H9 (cell line): ENCODE data around the gene NPY5R. TPM values are rescaled to one million over a fixed set of nuclear protein-coding genes. Genes with fewer than 3 reads are reported as not detected.

Source experiments
- DNase-seq: peaks from one replicate; pipeline ENCODE4 v3.0.0-alpha.2; 2017
- H2AFZ ChIP-seq: one replicate; pipeline ENCODE4 v1.6.1; 2013; ENCODE audit warnings: mild to moderate bottlenecking, low read length, control low read depth, moderate library complexity
- H2AK5ac ChIP-seq: 2 replicates; pipeline ENCODE4 v1.6.1; 2013; ENCODE audit warnings: low read length, control low read depth, mixed read lengths; ENCODE audit not compliant: insufficient read length
- H2BK120ac ChIP-seq: one replicate; pipeline ENCODE4 v1.6.1; 2013; ENCODE audit warnings: low read depth, mild to moderate bottlenecking, low read length, control low read depth, inconsistent platforms; ENCODE audit not compliant: poor library complexity, severe bottlenecking
- H2BK12ac ChIP-seq: 2 replicates; pipeline ENCODE4 v1.6.1; 2013; ENCODE audit warnings: low read length, control low read depth, mixed read lengths, low read depth; ENCODE audit not compliant: insufficient read length
- H2BK15ac ChIP-seq: 2 replicates; pipeline ENCODE4 v1.6.1; 2013; ENCODE audit warnings: low read depth, low read length, control low read depth
- H2BK20ac ChIP-seq: one replicate; pipeline ENCODE4 v1.6.1; 2013; ENCODE audit warnings: low read depth, mild to moderate bottlenecking, low read length, control low read depth, inconsistent platforms; ENCODE audit not compliant: poor library complexity, severe bottlenecking
- H2BK5ac ChIP-seq: 2 replicates; pipeline ENCODE4 v1.6.1; 2013; ENCODE audit warnings: low read length, control low read depth, mixed read lengths; ENCODE audit not compliant: insufficient read length
- H3K14ac ChIP-seq: 2 replicates; pipeline ENCODE4 v1.6.1; 2013; ENCODE audit warnings: low read length, control low read depth; ENCODE audit not compliant: insufficient read depth
- H3K18ac ChIP-seq: 2 replicates; pipeline ENCODE4 v1.6.1; 2013; ENCODE audit warnings: low read depth, mild to moderate bottlenecking, mixed read lengths, low read length, control low read depth; ENCODE audit not compliant: insufficient read length
- H3K23ac ChIP-seq: 2 replicates; pipeline ENCODE4 v1.6.1; 2013; ENCODE audit warnings: low read length, control low read depth, mixed read lengths, low read depth; ENCODE audit not compliant: insufficient read length
- H3K23me2 ChIP-seq: 2 replicates; pipeline ENCODE4 v1.6.1; 2013; ENCODE audit warnings: low read depth, mild to moderate bottlenecking, mixed read lengths, low read length, control low read depth; ENCODE audit not compliant: insufficient read length, poor library complexity, severe bottlenecking
- H3K27ac ChIP-seq: 2 replicates; pipeline ENCODE4 v1.5.1; 2013; ENCODE audit warnings: low read length, control low read depth, mixed read lengths, low read depth; ENCODE audit not compliant: insufficient read length
- H3K27me3 ChIP-seq: 2 replicates; pipeline ENCODE4 v1.6.1; 2013; ENCODE audit warnings: low read length, control low read depth, inconsistent platforms; ENCODE audit not compliant: insufficient read depth
- H3K4ac ChIP-seq: 2 replicates; pipeline ENCODE4 v1.6.1; 2013; ENCODE audit warnings: low read depth, mild to moderate bottlenecking, control low read depth, inconsistent platforms, low read length, moderate library complexity
- H3K4me1 ChIP-seq: 2 replicates; pipeline ENCODE4 v1.6.1; 2013; ENCODE audit warnings: low read length, control low read depth, inconsistent platforms; ENCODE audit not compliant: insufficient read depth
- H3K4me2 ChIP-seq: 2 replicates; pipeline ENCODE4 v1.6.1; 2013; ENCODE audit warnings: low read length, control low read depth, mixed read lengths; ENCODE audit not compliant: insufficient read length, insufficient read depth
- H3K56ac ChIP-seq: 2 replicates; pipeline ENCODE4 v1.6.1; 2013; ENCODE audit warnings: low read depth, mild to moderate bottlenecking, mixed read lengths, low read length, control low read depth; ENCODE audit not compliant: insufficient read length
- H3K79me1 ChIP-seq: 2 replicates; pipeline ENCODE4 v1.6.1; 2013; ENCODE audit warnings: low read depth, mild to moderate bottlenecking, moderate library complexity, low read length, control low read depth, inconsistent platforms; ENCODE audit not compliant: insufficient read depth, poor library complexity, severe bottlenecking
- H3K79me2 ChIP-seq: 2 replicates; pipeline ENCODE4 v1.6.1; 2013; ENCODE audit warnings: low read length, control low read depth, inconsistent platforms; ENCODE audit not compliant: insufficient read depth
- H3K9ac ChIP-seq: 2 replicates; pipeline ENCODE4 v1.6.1; 2013; ENCODE audit warnings: low read length, control low read depth, mixed read lengths; ENCODE audit not compliant: insufficient read length; ENCODE audit errors: extremely low read depth
- H3K9me3 ChIP-seq: one replicate; pipeline ENCODE4 v1.6.1; 2013; ENCODE audit warnings: low read depth, low read length, inconsistent platforms; ENCODE audit not compliant: control insufficient read depth
- H3T11ph ChIP-seq: one replicate; pipeline ENCODE4 v1.6.1; 2013; ENCODE audit warnings: mild to moderate bottlenecking, low read length, control low read depth, inconsistent platforms
- H4K20me1 ChIP-seq: one replicate; pipeline ENCODE4 v1.6.1; 2013; ENCODE audit not compliant: control insufficient read depth, insufficient read length, insufficient read depth
- H4K5ac ChIP-seq: 2 replicates; pipeline ENCODE4 v1.6.1; 2013; ENCODE audit warnings: low read depth, mild to moderate bottlenecking, mixed read lengths, low read length, control low read depth; ENCODE audit not compliant: insufficient read length
- H4K8ac ChIP-seq: replicated peaks from 2 replicates; pipeline ENCODE4 v1.6.1; 2013; ENCODE audit warnings: low read length, control low read depth, mixed read lengths, low read depth; ENCODE audit not compliant: insufficient read length
- H4K91ac ChIP-seq: 2 replicates; pipeline ENCODE4 v1.6.1; 2013; ENCODE audit warnings: low read depth, mild to moderate bottlenecking, moderate library complexity, mixed read lengths, low read length, control low read depth; ENCODE audit not compliant: insufficient read length
- H3K27ac Mint-ChIP-seq, 3 experiments: 2 replicates in 2 of 3; 3 replicates in 1 of 3; pipeline ENCODE4 v1.8.0; 2020 to 2021; ENCODE audit warnings: mixed read lengths in 3 of 3, mild to moderate bottlenecking in 1 of 3, moderate library complexity in 1 of 3
- H3K27me3 Mint-ChIP-seq: 2 replicates; pipeline ENCODE4 v1.8.0; 2021; ENCODE audit warnings: low read depth, mild to moderate bottlenecking, moderate library complexity, mixed read lengths
- H3K36me3 Mint-ChIP-seq, 3 experiments: 2 replicates in 2 of 3; 3 replicates in 1 of 3; pipeline ENCODE4 v1.8.0; 2020 to 2021; ENCODE audit warnings: low read depth in 3 of 3, mixed read lengths in 3 of 3; ENCODE audit not compliant: insufficient read depth in 1 of 3
- H3K4me1 Mint-ChIP-seq, 2 experiments: 2 replicates each; pipeline ENCODE4 v1.8.0; 2020; ENCODE audit warnings: mixed read lengths in 2 of 2
- H3K4me3 Mint-ChIP-seq, 2 experiments: 2 replicates in 1 of 2; 3 replicates in 1 of 2; pipeline ENCODE4 v1.8.0; 2020 to 2021; ENCODE audit warnings: mild to moderate bottlenecking in 2 of 2, mixed read lengths in 2 of 2, moderate library complexity in 1 of 2
- H3K9me3 Mint-ChIP-seq, 2 experiments: 2 replicates in 1 of 2; 3 replicates in 1 of 2; pipeline ENCODE4 v1.8.0; 2020; ENCODE audit warnings: mild to moderate bottlenecking in 2 of 2, mixed read lengths in 2 of 2, moderate library complexity in 1 of 2
- CTCF ChIP-seq: fragments of 200-600 bp; sonication (generic); conservative IDR thresholded peaks from 3 replicates; pipeline ENCODE4 v1.8.0; 2021; ENCODE audit warnings: antibody characterized with exemption, mild to moderate bottlenecking
- total RNA-seq: library from RNA; stranded (reverse); gene quantifications from 2 replicates; pipeline ENCODE4 v1.2.1, GENCODE V29; 2021

NPY5R gene
- total RNA-seq, 1 experiment from 2014 or later: 4.2 TPM

- Histone ChIP-seq H3K79me2 (no peaks in the 10 kb centered on the region), H3K27me3 (no peaks in the 10 kb centered on the region), H2BK120ac (no peak overlapping the region), H3K27ac (no peak overlapping the region), H3T11ph (no peak overlapping the region), H3K9ac (no peak overlapping the region), H3K4me1 (no peaks in the 10 kb centered on the region), H3K14ac (no peak overlapping the region), H2AK5ac (no peak overlapping the region), H2AFZ (no peak overlapping the region), H2BK20ac (no peak overlapping the region), H3K23ac (no peak overlapping the region), H3K9me3 (no peaks in the 10 kb centered on the region), H3K4ac (no peak overlapping the region), H4K8ac (no peak overlapping the region), H3K23me2 (no peaks in the 10 kb centered on the region), H4K5ac (no peak overlapping the region), H3K79me1 (no peaks in the 10 kb centered on the region), H2BK15ac (no peak overlapping the region), H4K20me1 (no peaks in the 10 kb centered on the region), H4K91ac (no peak overlapping the region), H3K18ac (no peak overlapping the region), H3K4me2 (no peak overlapping the region), H2BK12ac (no peak overlapping the region), H3K56ac (no peak overlapping the region), H2BK5ac (no peak overlapping the region)
- Mint-ChIP-seq H3K4me1 (no peaks in the 10 kb centered on the region), H3K27me3 (no peaks in the 10 kb centered on the region), H3K36me3 (no peaks in the 10 kb centered on the region; a peak in 1 of 7 replicates), H3K9me3 (no peaks in the 10 kb centered on the region; a peak in 1 of 5 replicates), H3K27ac (no peak overlapping the region), H3K4me3 (no peak overlapping the region)
- TF ChIP-seq CTCF: no peak
- DNase-seq: no peak
Observed at GRCh38 chr4:163378661-163379060, 35.0 kb downstream of the NPY5R start.
